KOPT-K1 (cell line): ENCODE data around the gene LGR6.
"Not testable (repeated sequence)": the region's sequence is repeated elsewhere in the genome, so short reads cannot be mapped to it uniquely, and the experiment has no call there.

Experiments used
- H3K27ac ChIP-seq: fragments of 200-600 bp; sonication (generic); 2 replicates; pipeline ENCODE4 v1.5.1; 2016; ENCODE audit warnings: antibody characterized with exemption, mild to moderate bottlenecking, low read depth, low read length; ENCODE audit not compliant: poor library complexity, severe bottlenecking
- H3K36me3 ChIP-seq: fragments of 200-600 bp; sonication (generic); 2 replicates; pipeline ENCODE4 v1.5.1; 2017; ENCODE audit warnings: antibody characterized with exemption, mild to moderate bottlenecking, low read length, moderate library complexity; ENCODE audit not compliant: insufficient read depth
- H3K9me3 ChIP-seq: fragments of 200-600 bp; sonication (generic); 2 replicates; pipeline ENCODE4 v1.5.1; 2017; ENCODE audit warnings: antibody characterized with exemption, low read length, mild to moderate bottlenecking; ENCODE audit not compliant: insufficient read depth, poor library complexity, severe bottlenecking

The LGR6 gene

GRCh38 chr1:202193614-202194327, at the start of gene LGR6:
Gene LGR6, plus strand, starts transcription at chr1:202193799. Its CDS starts 191 bp downstream, at chr1:202193990.
- Histone ChIP-seq H3K27ac (no peak within 1 kb of the TSS), H3K36me3 (no peaks in the 10 kb centered on the region), H3K9me3 (no peaks in the 10 kb centered on the region)

- Histone ChIP-seq H3K36me3 (peaks cover 42% of the 10 kb centered on the region), H3K27ac (peak within 1 kb of the TSS; percentile 82), H3K9me3 (no peaks in the 10 kb centered on the region)
These were observed 49.1 kb upstream of the LGR6 start, which contains the start of gene ARL8A for GRCh38 chr1:202144402-202145067. Gene ARL8A, minus strand, starts transcription at chr1:202144737. Its CDS starts 165 bp downstream, at chr1:202144572.

- Histone ChIP-seq H3K27ac (peak overlapping the region; percentile 82), H3K9me3 (no peaks in the 10 kb centered on the region), H3K36me3 (peaks cover 49% of the 10 kb centered on the region)
These were observed 48.4 kb upstream of the LGR6 start for GRCh38 chr1:202145068-202145743.

GRCh38 chr1:202145744-202146140, 47.9 kb upstream of the LGR6 start:
- H3K9me3 ChIP-seq, H3K27ac ChIP-seq: not testable (repeated sequence)
- H3K36me3 ChIP-seq, result peaks cover 50% of the 10 kb centered on the region

- no peak overlapping the region for H3K27ac ChIP-seq
- H3K9me3 ChIP-seq, result no peaks in the 10 kb centered on the region
- H3K36me3 ChIP-seq, result peaks cover 51% of the 10 kb centered on the region
These were observed 47.3 kb upstream of the LGR6 start for GRCh38 chr1:202146279-202146678.

GRCh38 chr1:202146993-202147392, 46.6 kb upstream of the LGR6 start:
- H3K9me3 ChIP-seq, result no peaks in the 10 kb centered on the region
- peaks cover 58% of the 10 kb centered on the region for H3K36me3 ChIP-seq
- H3K27ac ChIP-seq, result no peak overlapping the region

- H3K27ac ChIP-seq, result no peak overlapping the region
- H3K36me3 ChIP-seq, result peaks cover 72% of the 10 kb centered on the region
- H3K9me3 ChIP-seq, result no peaks in the 10 kb centered on the region
These were observed 45.2 kb upstream of the LGR6 start for GRCh38 chr1:202148391-202148790.

- Histone ChIP-seq H3K27ac (no peak overlapping the region), H3K9me3 (no peaks in the 10 kb centered on the region), H3K36me3 (peaks cover 84% of the 10 kb centered on the region)
These were observed 44.0 kb upstream of the LGR6 start for GRCh38 chr1:202149566-202149965.

- Histone ChIP-seq H3K9me3 (no peaks in the 10 kb centered on the region), H3K36me3 (peaks cover 90% of the 10 kb centered on the region), H3K27ac (no peak overlapping the region)
These were observed 43.4 kb upstream of the LGR6 start for GRCh38 chr1:202150187-202150586.

- Histone ChIP-seq H3K9me3 (no peaks in the 10 kb centered on the region), H3K36me3 (peaks cover 94% of the 10 kb centered on the region), H3K27ac (no peak overlapping the region)
These were observed 43.0 kb upstream of the LGR6 start for GRCh38 chr1:202150602-202151001.

GRCh38 chr1:202151045-202151444, 42.6 kb upstream of the LGR6 start:
- H3K27ac ChIP-seq, result no peak overlapping the region
- H3K36me3 ChIP-seq, result peaks cover 99% of the 10 kb centered on the region
- H3K9me3 ChIP-seq, result no peaks in the 10 kb centered on the region

GRCh38 chr1:202152399-202152798, 41.2 kb upstream of the LGR6 start:
- Histone ChIP-seq H3K36me3 (peaks cover 100% of the 10 kb centered on the region), H3K9me3 (no peaks in the 10 kb centered on the region), H3K27ac (no peak overlapping the region)

- Histone ChIP-seq H3K27ac (no peak overlapping the region), H3K9me3 (no peaks in the 10 kb centered on the region), H3K36me3 (peaks cover 100% of the 10 kb centered on the region)
These were observed 40.3 kb upstream of the LGR6 start for GRCh38 chr1:202153284-202153683.

- Histone ChIP-seq H3K36me3 (peaks cover 100% of the 10 kb centered on the region), H3K27ac (no peak overlapping the region), H3K9me3 (no peaks in the 10 kb centered on the region)
These were observed 39.3 kb upstream of the LGR6 start for GRCh38 chr1:202154148-202154765.
